Measurements from ENCODE around the gene NPTXR.

The NPTXR gene

DNA sequence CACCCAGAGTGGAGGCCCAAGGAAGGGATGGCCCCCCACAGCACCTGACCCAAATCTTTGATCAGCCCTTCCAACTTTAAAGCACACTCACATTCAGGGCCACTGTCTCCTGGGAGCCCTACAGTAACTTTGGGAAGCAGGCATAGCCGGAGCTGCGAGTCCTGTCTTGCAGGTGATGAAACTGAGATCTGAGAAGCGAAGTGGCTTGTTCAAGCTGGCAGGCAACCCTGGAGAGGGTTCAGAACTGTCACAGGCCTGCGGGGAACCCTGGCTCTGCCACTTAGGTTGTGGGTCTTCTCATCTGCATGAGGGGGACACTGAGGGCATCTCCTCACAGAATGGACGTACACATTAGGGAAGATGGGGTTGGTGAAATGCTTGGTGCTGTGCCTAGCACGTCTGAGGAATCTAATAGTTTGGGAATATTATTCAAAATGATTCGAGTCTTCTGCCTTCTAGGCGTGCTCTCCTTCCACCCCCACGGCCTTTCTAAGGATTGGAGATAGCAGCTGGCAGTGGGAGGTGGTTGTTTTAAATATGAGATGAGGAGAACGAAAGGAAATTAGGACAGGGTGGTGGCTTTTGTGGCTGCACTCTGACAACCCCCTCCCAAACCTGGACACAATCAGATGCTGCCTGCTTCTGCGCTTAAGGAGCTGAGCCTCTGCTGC, 69.2 kb downstream of the NPTXR start:
- TF ChIP-seq, protein P1, sequence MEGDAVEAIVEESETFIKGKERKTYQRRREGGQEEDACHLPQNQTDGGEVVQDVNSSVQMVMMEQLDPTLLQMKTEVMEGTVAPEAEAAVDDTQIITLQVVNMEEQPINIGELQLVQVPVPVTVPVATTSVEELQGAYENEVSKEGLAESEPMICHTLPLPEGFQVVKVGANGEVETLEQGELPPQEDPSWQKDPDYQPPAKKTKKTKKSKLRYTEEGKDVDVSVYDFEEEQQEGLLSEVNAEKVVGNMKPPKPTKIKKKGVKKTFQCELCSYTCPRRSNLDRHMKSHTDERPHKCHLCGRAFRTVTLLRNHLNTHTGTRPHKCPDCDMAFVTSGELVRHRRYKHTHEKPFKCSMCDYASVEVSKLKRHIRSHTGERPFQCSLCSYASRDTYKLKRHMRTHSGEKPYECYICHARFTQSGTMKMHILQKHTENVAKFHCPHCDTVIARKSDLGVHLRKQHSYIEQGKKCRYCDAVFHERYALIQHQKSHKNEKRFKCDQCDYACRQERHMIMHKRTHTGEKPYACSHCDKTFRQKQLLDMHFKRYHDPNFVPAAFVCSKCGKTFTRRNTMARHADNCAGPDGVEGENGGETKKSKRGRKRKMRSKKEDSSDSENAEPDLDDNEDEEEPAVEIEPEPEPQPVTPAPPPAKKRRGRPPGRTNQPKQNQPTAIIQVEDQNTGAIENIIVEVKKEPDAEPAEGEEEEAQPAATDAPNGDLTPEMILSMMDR (IDR thresholded peaks at IDR 0.05; ENCODE audit: low read length, missing control alignments), result no peak
- H3K4me3 ChIP-seq (replicated peaks; ENCODE audit: low read depth, low read length), result no peak overlapping the region
- DNase-seq (ENCODE audit: low read depth), result no peak

DNA sequence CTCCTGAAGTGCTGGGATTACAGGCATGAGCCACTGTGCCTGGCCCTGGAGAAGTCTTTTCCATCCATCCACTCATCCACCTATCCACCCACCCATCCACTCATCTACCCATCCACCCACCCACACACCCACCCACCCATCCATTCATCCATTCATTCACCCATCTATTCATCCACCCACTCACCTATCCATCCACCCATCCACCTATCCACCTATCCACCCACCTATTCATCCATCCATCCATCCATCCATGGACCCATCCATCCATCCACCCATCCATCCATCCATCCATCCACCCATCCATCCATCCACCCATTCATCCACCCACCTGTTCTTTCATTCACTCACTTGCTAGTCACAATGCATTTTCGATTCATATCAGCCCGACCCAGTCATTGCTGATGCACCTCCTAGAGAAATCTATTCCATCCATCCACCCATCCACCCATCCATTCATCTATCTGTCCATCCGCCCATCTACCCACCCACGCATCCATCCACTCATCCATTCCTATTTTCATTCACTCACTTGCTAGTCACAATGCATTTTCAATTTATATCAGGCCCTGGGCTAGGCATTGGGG, 70.4 kb downstream of the NPTXR start:
- H3K4me3 ChIP-seq (replicated peaks; ENCODE audit: low read depth, low read length), result no peak overlapping the region
- no peak for DNase-seq (ENCODE audit: low read depth)
- TF ChIP-seq, protein P1 (IDR thresholded peaks at IDR 0.05; ENCODE audit: low read length, missing control alignments), result no peak

DNA sequence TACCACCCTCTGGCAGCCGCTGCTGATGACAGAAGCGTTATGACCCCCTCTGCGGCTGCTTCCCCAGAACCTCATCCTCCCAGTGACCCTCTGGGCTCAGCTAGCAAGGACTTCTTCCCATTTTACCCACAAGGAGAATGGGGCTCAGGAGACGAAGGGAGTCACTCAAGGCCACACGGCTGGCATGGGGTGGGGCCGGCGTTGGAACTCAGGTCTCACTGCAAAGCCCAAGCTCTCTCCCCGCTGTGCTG, 71.3 kb downstream of the NPTXR start:
- H3K4me3 ChIP-seq (replicated peaks; ENCODE audit: low read depth, low read length), result no peak overlapping the region
- DNase-seq (ENCODE audit: low read depth), result no peak
- TF ChIP-seq, protein P1 (IDR thresholded peaks at IDR 0.05; ENCODE audit: low read length, missing control alignments), result no peak

DNA sequence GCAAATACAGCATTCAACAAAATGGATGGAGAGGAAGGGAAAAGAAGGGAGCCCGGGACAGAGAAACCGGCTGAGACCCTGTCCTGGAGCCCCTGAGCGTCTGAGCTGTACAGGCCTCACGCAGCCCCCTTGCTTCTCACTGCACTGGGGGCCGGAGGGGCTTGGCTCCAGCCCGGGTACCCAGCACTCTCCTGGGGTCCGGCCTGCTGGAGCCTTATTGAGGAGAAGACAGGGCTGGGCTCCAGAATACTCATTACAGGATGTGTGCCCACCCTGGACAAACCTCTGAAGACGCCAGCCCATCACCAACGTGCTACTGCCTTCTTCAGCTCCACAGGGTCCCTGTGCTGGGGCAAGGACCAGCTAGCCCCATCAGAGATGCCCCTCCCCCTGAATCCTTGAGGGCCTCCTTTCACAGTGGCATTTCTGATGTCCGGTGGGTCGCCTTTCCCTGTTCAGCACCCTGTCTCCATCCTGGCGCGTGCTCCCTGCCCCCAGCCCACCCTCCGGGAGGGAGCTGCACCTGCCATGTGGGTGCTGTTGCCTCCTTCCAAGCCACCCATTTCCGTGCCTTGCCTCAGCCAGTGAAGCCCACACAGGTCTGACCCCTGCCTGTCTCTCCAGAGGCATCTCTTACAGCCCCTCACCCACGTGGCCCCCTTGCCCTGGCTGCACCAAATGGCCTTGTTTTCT, 73.4 kb downstream of the NPTXR start:
- no peak overlapping the region for H3K4me3 ChIP-seq (replicated peaks; ENCODE audit: low read depth, low read length)
- TF ChIP-seq, protein P1 (IDR thresholded peaks at IDR 0.05; ENCODE audit: low read length, missing control alignments), result no peak
- no peak for DNase-seq (ENCODE audit: low read depth)
